ENCODE measurements around the gene HOXD3. TPM values are rescaled to one million over a fixed set of nuclear protein-coding genes. Genes with fewer than 3 reads are reported as not detected.

Gene HOXD3
- total RNA-seq, 1 donor, result 0.09 TPM

- no peak for DNase-seq (ENCODE audit: low read depth)
- TF ChIP-seq, protein P1, sequence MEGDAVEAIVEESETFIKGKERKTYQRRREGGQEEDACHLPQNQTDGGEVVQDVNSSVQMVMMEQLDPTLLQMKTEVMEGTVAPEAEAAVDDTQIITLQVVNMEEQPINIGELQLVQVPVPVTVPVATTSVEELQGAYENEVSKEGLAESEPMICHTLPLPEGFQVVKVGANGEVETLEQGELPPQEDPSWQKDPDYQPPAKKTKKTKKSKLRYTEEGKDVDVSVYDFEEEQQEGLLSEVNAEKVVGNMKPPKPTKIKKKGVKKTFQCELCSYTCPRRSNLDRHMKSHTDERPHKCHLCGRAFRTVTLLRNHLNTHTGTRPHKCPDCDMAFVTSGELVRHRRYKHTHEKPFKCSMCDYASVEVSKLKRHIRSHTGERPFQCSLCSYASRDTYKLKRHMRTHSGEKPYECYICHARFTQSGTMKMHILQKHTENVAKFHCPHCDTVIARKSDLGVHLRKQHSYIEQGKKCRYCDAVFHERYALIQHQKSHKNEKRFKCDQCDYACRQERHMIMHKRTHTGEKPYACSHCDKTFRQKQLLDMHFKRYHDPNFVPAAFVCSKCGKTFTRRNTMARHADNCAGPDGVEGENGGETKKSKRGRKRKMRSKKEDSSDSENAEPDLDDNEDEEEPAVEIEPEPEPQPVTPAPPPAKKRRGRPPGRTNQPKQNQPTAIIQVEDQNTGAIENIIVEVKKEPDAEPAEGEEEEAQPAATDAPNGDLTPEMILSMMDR (IDR thresholded peaks at IDR 0.05; ENCODE audit: insufficient read depth, low read length), result no peak
- no peak overlapping the region for H3K4me3 ChIP-seq (ENCODE audit: low read depth, low read length)
Measured at GRCh38 chr2:176111846-176112374, 45.2 kb upstream of the HOXD3 start.

GRCh38 chr2:176112375-176113302 is 44.5 kb upstream of the HOXD3 start:
- no peak overlapping the region for H3K4me3 ChIP-seq (ENCODE audit: low read depth, low read length)
- DNase-seq (ENCODE audit: low read depth), result no peak
- TF ChIP-seq, protein P1 (IDR thresholded peaks at IDR 0.05; ENCODE audit: insufficient read depth, low read length), result no peak

GRCh38 chr2:176114120-176114929 is 42.8 kb upstream of the HOXD3 start:
- DNase-seq (ENCODE audit: low read depth), result no peak
- TF ChIP-seq, protein P1 (IDR thresholded peaks at IDR 0.05; ENCODE audit: insufficient read depth, low read length), result no peak
- no peak overlapping the region for H3K4me3 ChIP-seq (ENCODE audit: low read depth, low read length)

DNA sequence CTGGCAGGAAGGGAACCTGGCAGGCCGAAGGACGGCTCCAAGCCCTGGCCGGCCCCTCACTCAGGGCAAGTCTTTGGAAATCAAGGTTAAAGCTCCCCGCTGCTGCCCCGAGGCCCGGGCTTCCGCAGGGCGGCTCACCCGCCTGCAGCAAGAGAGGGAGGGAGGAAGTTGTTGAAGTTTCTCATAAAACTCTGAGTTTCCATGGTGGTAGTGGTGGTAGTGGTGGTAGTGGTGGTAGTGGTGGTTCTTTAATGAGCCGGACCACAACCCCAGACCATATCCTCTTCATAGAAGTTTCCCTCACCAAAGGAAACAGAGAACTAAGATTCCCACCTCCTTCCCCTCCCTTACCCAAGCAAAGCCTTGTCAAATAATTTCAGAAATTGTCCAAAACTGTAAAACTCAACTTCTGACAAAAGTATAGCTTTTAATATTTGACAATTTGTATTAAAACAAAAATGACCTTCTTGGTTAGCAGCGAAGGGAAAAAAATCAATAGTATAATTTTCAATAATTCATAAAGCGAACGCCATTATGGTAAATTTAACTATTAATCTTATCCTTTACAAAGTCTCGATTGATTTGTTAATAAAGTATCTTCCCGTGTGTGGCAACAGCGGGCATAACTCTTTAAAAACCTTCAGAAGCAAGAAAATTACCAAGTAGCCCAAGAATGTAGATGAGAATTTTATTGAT is 42.0 kb upstream of the HOXD3 start:
- DNase-seq (ENCODE audit: low read depth), result no peak
- TF ChIP-seq, protein P1 (IDR thresholded peaks at IDR 0.05; ENCODE audit: insufficient read depth, low read length), result no peak
- H3K4me3 ChIP-seq (ENCODE audit: low read depth, low read length), result no peak overlapping the region

DNA sequence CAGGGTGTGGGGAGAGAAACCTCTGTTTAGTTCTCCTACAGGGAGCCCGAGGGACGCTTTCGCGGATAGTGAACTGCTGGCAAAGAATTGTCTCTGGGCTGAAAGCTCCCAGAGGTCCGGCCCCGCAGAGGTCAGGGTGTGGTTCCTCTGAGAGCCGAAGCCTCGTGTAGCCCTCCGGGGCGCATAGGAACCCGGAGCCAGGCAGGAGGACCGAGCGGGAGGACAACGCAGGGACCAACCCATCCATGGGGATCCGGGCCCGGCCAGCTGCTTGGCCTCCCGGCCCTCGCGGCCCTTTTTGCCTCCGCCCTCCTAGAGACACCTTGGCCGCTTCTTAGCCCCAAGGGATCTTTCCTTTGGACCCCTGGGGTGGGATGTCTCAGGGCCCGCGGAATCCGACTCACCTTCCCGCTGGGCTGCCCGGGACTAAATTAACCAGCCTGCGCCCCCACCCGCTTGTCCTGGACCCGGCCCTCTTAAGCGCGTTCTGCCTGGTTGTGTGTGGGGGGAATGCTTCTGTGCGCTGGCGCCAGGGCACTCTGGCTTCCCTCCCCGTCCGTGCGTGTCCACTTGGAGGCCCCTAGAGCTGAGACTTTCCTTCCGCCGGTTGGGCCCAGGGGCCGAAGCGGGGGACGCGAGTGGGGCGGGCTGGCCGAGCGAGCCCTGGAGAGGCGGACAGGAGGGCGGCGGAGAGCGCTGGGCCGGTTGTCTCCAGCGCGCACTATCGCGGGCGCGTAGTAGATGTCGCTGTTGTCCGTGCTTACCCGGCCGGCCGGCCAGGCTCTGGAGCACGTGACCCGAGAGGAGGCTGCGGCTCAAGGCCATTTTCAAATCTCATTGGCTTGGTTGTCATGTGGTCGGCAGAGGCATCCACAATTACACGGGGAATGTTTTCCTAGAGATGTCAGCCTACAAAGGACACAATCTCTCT is 41.0 kb upstream of the HOXD3 start, which contains the start of gene HOXD10:
HOXD10 (plus strand) TSS at position 896 of the 931 bp plus-strand sequence. CDS start 56 bp downstream, outside the sequence.
- DNase-seq (ENCODE audit: low read depth), result no peak
- TF ChIP-seq, protein P1 (IDR thresholded peaks at IDR 0.05; ENCODE audit: insufficient read depth, low read length), result no peak
- no peak within 1 kb of the TSS for H3K4me3 ChIP-seq (ENCODE audit: low read depth, low read length)
